Esophagus muscularis mucosa (tissue), 3 donors: Measurements from ENCODE around the gene CLUH.

Source experiments
- CTCF ChIP-seq, 3 experiments: fragments of 200-600 bp in 2 of 3; fragments of 450-650 bp in 1 of 3; sonication (generic) in 2 of 3; IDR thresholded peaks; one replicate each; pipeline ENCODE4 v1.5.1; 2017 to 2019; ENCODE audit warnings: antibody characterized with exemption in 3 of 3, mild to moderate bottlenecking in 2 of 3, moderate library complexity in 1 of 3
- POLR2A ChIP-seq: fragments of 450-650 bp; IDR thresholded peaks from one replicate; pipeline ENCODE4 v1.6.1; 2017; ENCODE audit warnings: antibody characterized with exemption, moderate library complexity, mild to moderate bottlenecking, low read depth

DNA sequence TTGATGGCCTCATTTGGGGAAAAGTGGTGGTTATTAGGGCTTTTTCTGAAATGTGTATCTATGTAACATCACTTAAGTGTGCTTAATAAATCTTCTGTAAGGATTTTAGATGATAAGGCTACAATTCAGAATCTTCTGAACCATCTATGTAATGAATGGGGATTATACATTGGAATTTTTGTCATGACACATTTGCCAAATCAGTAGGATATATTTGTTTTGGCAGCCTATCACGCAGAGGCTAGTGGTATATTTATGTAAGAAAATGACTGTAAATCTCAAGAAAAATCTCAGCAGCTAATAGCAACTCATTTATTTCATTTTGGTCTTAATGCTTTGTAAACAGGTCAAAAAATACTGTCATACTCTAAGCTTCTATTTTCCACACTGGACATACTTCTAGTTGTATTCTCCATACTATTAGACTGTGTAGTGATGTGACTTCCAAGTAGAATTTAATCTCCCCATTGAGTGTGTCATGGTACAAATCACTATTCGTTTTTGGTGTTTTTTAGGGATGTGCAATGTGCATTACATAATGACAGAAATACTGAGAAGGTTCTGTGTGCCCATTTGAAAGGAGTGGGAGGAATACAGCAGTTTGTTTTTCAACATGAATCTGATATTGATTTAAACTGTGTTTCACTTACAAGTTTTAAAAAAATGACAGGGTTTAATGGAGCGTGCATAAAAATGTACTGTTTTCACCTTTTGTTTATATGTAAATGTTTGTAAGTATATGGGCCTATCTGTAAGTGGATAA, 29.2 kb downstream of the CLUH start:
- no peak for TF ChIP-seq POLR2A
- TF ChIP-seq CTCF (IDR thresholded peaks at IDR 0.05), result no peak
